Measurements from ENCODE around the gene MSLN.
"Not testable (repeated sequence)": the region's sequence is repeated elsewhere in the genome, so short reads cannot be mapped to it uniquely, and the experiment has no call there.

MSLN gene

GRCh38 chr16:761625-762513 lies 1.3 kb downstream of the MSLN start:
- DNase-seq, result no peak

GRCh38 chr16:762595-763268 lies 2.2 kb downstream of the MSLN start:
- no peak for DNase-seq

- DNase-seq, result no peak
Observed at GRCh38 chr16:763369-764183, 3.0 kb downstream of the MSLN start.

DNA sequence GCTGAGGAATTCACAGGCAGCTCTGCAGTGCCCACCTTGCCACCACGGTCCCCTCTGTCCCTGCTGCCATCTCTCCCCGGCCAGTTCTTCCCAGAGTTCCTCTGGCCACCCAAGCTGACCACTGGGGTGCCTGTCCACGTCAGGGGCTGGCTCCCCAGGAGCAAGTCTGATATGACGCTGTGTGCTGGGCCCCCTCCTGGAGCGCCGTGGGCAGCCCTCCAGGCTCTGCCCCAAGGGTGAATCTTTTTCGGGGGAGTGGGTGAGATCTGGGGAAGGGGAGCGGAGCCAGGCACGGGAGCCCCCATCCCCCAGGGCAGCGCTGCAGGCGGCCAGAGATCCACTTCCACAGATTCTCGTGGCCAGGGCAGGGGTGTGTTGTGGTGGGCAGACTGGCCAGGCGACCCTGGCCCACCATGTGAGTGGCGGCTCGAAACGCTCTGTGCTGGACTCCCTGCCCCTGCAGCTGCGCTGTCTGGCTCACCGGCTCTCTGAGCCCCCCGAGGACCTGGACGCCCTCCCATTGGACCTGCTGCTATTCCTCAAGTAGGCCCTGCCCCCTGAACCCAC lies 3.7 kb downstream of the MSLN start:
- DNase-seq, result no peak

DNA sequence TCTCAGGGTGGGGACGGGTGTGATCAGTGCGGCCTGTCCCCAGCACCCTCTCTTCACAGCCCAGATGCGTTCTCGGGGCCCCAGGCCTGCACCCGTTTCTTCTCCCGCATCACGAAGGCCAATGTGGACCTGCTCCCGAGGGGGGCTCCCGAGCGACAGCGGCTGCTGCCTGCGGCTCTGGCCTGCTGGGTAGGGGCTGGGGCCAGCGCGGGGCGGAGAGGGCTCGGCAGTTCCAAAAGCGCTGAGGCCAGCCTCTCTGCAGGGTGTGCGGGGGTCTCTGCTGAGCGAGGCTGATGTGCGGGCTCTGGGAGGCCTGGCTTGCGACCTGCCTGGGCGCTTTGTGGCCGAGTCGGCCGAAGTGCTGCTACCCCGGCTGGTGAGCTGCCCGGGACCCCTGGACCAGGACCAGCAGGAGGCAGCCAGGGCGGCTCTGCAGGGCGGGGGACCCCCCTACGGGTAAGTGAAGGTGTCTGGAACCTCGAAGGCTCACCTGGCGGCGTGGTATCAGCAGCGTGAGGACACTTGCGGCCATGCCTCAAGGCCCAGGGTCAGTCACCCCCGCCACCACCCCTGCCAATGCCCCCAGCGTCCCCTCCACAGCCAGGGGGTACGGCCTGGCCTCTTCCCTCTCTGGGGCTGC lies 4.4 kb downstream of the MSLN start:
- DNase-seq, result no peak

- DNase-seq, result no peak
Observed at GRCh38 chr16:765488-765865, 4.9 kb downstream of the MSLN start.

- DNase-seq, result no peak
Observed at GRCh38 chr16:766008-766819, 5.7 kb downstream of the MSLN start.

DNA sequence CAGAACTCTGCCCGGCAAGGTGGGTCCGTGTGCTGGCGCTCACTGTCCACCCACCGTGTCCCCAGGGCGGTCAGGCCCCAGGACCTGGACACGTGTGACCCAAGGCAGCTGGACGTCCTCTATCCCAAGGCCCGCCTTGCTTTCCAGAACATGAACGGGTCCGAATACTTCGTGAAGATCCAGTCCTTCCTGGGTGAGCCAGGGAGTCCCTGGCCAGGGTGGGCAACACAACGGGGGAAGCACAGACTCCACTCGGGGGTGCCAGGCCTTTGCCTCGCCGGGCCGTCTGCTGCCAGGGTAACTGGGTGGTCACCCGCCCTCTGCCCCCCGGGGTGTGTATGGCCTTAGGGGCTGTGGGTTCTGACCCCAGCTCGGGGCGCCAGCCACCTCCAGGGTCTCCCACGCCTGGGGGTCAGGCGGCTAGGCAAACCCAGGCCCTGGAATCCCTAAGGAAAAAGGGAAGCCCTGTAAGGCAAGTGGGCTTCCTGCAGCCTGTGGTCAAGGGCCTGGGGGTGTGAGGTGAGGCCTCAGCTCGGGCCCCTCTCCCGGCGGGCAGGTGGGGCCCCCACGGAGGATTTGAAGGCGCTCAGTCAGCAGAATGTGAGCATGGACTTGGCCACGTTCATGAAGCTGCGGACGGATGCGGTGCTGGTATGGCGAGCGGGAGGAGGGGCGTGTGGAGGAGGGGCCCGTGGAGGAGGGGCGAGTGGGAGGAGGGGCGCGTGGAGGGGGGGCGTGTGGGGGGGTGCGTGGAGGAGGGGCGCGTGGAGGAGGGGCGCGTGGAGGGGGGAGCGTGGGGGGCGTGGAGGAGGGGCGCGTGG lies 6.5 kb downstream of the MSLN start:
- DNase-seq, result no peak

DNA sequence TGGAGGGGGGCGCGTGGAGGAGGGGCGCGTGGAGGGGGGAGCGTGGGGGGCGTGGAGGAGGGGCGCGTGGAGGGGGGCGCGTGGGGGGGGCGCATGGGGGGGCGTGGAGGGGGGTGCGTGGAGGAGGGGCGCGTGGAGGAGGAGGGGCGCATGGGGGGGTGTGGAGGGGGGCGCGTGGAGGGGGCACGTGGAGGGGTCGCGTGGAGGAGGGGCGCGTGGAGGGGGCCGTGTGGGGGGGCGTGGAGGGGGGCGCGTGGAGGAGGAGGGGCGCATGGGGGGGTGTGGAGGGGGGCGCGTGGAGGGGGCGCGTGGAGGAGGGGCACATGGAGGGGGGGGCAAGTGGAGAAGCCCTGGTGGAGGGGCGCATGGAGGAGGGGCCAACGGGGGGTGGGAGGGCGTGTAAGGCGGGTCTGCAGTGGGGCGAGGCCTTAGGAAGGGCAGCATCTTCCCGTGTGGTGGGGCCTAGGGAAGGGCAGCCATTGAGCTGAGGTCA lies 7.3 kb downstream of the MSLN start:
- no peak for DNase-seq

DNA sequence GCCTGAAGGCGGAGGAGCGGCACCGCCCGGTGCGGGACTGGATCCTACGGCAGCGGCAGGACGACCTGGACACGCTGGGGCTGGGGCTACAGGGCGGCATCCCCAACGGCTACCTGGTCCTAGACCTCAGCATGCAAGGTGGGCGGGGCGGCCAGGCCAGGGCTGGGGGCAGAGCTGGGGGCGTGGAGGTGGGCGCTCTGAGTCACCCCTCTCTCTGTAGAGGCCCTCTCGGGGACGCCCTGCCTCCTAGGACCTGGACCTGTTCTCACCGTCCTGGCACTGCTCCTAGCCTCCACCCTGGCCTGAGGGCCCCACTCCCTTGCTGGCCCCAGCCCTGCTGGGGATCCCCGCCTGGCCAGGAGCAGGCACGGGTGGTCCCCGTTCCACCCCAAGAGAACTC lies 7.9 kb downstream of the MSLN start:
- no peak for DNase-seq

- no peak for DNase-seq
Observed at GRCh38 chr16:769184-769784, 8.8 kb downstream of the MSLN start.

DNA sequence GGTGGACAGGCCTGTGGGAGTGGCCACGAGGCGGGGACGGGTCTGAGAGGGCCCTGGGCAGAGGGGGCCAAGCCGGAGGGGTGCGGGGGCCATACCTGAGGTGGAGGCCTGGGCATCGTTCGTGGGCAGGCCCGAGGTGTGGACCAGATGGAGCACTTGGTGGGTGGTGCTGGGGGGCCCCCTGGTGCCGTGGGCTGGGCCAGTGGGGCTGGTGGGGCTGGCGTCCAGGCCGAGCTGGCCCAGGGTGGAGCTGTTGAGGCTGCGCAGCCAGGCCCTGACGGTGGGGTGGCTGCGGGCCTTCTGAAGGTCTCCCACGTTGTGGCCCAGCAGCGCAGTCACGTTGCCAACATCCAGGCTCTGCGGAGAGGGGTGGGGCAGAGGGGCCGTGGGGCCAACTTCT lies 9.4 kb downstream of the MSLN start:
- DNase-seq, result no peak

- no peak for DNase-seq
Observed at GRCh38 chr16:770411-770810, 9.9 kb downstream of the MSLN start.

DNA sequence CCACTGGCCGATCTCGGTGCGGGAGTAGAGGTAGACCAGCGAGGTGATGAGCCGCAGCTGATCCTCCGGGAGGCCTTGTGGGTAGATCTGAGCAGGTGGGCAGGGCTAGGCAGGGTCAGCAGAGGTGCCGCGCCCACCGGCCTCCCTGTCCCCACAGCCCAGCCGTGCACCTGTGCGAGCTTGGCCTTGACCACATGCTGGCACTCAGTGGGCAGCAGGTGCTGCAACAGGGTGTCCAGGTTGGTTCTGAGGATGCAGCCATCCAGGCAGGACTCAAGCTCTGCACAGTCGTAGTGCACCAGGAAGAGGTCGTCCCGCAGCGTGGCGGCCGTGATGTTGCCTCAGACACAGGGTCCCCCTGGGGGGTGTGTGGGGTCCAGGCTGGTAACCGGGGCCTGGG lies 12.4 kb downstream of the MSLN start:
- DNase-seq, result no peak

DNA sequence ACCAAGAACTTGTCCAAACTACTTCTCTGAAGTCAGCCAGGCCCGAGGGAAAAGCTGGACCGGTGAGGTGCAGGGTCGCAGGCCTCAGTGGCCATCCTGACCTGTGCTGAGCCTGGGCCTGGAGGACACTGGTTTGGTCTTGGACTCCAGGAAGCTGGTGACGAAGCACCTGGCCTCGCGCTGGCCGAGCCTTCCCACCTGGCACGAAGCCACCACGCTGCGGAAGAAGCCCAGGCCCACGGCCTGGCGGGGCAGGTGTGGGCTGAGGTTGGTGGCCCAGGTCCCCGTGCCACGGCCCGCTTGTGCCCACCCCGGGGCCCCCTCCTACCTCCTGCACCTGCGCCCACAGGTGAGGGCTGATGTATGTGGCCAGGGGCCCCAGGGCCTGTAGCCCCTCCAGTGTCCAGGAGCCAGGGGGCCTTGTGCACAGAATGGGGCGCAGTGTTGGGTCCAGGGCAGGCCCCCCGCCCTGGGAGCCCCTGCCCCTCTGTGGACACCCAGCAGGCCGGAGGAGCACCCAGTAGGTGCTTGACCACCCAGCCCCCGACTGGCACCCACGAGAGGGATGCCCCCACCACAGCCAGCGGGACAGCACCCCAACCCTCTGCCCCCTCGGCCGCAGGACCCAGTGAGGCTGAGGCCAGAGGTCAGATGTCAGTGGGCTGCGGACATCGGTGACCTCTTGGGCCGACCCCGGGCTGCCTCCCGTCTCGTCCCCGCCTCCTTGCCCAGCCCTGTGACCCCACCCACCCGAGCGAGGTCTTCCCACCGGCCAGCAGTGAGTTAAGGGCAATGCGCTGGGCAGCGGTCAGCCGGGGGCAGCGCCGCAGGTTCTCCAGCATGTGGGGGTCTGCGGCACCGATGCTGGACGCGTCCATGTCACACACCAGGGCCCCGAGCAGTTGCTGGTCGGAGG lies 13.8 kb downstream of the MSLN start:
- no peak for DNase-seq

DNA sequence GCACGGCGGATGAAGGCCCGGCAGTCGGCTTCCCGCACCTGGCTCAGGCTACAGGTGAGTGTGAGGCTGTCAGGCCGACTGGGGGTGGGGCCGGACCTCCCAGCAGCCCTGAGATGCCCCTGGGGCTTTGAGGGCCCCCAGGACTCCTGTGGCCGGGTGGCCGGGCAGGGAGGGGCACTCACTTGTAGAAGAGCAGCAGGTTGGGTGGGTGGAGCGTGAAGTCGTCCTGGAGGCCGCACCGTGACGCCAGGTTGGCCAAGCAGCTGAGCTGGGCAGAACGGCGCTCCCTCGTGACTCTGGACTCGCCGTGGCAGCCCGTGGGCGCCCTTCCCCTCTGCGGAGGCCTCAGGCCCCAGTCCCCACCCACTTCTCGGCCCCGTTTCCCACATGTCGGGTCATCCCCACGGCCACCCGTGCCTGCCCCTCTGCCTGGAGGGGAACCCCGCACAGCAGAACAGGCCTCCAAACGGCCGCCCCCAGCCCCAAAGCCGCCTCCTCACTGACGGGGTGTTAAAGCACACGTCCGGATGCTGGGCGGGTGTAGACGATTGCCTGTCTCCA lies 14.8 kb downstream of the MSLN start:
- no peak for DNase-seq

GRCh38 chr16:776298-776697 lies 15.8 kb downstream of the MSLN start:
- not testable (repeated sequence) for DNase-seq

DNA sequence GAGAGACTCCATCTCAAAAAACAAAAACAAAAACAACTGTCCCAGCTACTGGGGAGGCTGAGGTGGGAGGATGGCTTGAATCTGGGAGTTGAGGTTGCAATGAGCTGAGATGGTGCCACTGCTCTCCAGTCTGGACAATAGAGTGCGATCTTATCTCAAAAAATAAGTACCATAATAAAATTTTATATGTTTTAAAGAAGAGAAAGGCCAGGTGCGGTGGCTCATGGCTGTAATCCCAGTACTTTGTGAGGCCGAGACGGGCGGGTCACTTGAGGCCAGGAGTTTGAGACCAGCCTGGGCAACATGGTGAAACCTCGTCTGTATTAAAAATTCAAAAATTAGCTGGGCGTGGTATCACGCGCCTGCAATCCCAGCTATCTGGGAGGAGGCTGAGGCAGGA lies 16.3 kb downstream of the MSLN start:
- no peak for DNase-seq

GRCh38 chr16:777826-778225 lies 17.3 kb downstream of the MSLN start:
- DNase-seq, result no peak

Measured in suppressor macrophage treated with lipopolysaccharide for 1 hour (primary cell).